K562 (cell line): ENCODE data around the gene TNFAIP3. TPM values are rescaled to one million over a fixed set of nuclear protein-coding genes. Genes with fewer than 3 reads are reported as not detected.

Experiments used
- ATAC-seq: fragments of 200-7000 bp; cut with Tn5 transposase; 3 replicates; pipeline ENCODE4 v1.9.1; 2020; ENCODE audit warnings: moderate library complexity
- BruUV-seq: library from RNA; stranded (reverse); fragments of 400-500 nt; replicated peaks from 2 replicates; lab custom pipeline; 2021; lab: Mats Ljungman, UMichigan
- CTCF ChIA-PET: fragments of 300-600 bp; formaldehyde crosslinking; extraction: SDS; loops from one replicate; lab custom pipeline; 2021; ENCODE audit warnings: low intra/inter-chr PET ratio; lab: Yijun Ruan, JAX
- POLR2A ChIA-PET: fragments of 300-600, 350-650 bp; sonication (Branson Sonifier 250); formaldehyde crosslinking; extraction: SDS; loops from one replicate; lab custom pipeline; 2021; ENCODE audit warnings: antibody characterized with exemption, inconsistent platforms; lab: Yijun Ruan, JAX
- DNase-seq, 4 experiments: peaks; one replicate each; pipeline versions ENCODE4 v3.0.0 to v3.0.0-alpha.2; 2011 to 2018; ENCODE audit warnings: low spot score in 3 of 4, mixed read lengths in 3 of 4; ENCODE audit errors: extremely low read depth in 1 of 4
- FAIRE-seq: peaks from 2 replicates; lab custom pipeline; 2011; peaks lifted over from hg19 to GRCh38; lab: Jason Lieb, UNC
- H2AFZ ChIP-seq: 2 replicates; pipeline ENCODE4 v1.6.0; 2011; ENCODE audit warnings: low read depth, low read length, control low read depth, inconsistent platforms
- H3K27ac ChIP-seq: fragments of 200-600 bp; 3 replicates; pipeline ENCODE4 v1.8.0; 2011; ENCODE audit warnings: low read depth, mild to moderate bottlenecking, control low read depth, inconsistent platforms, low read length, moderate library complexity, mixed read lengths; ENCODE audit errors: extremely low read depth
- H3K27me3 ChIP-seq, 2 experiments: fragments of 300-600 bp in 1 of 2; 2 replicates in 1 of 2; 3 replicates in 1 of 2; pipeline versions ENCODE4 v1.6.0 to v1.8.0; 2011; ENCODE audit warnings: inconsistent platforms in 2 of 2, low read length in 2 of 2, mild to moderate bottlenecking in 1 of 2, mixed read lengths in 1 of 2, moderate library complexity in 1 of 2; ENCODE audit not compliant: control insufficient read depth in 2 of 2, insufficient read depth in 2 of 2
- H3K36me3 ChIP-seq: fragments of 300-600 bp; 3 replicates; pipeline ENCODE4 v1.8.0; 2011; ENCODE audit warnings: mild to moderate bottlenecking, low read length, inconsistent platforms; ENCODE audit not compliant: control insufficient read depth, insufficient read depth
- H3K4me1 ChIP-seq, 2 experiments: fragments of 200-600 bp in 1 of 2; replicated peaks in 1 of 2; 2 replicates in 1 of 2; 3 replicates in 1 of 2; pipeline versions ENCODE4 v1.5.1 to v1.8.0; 2011; ENCODE audit warnings: inconsistent platforms in 2 of 2, low read length in 2 of 2, mild to moderate bottlenecking in 1 of 2, mixed read lengths in 1 of 2, moderate library complexity in 1 of 2; ENCODE audit not compliant: control insufficient read depth in 2 of 2, insufficient read depth in 2 of 2
- H3K4me2 ChIP-seq: 2 replicates; pipeline ENCODE4 v1.6.1; 2011; ENCODE audit warnings: low read length, control low read depth, inconsistent platforms, mixed read lengths; ENCODE audit not compliant: insufficient read depth
- H3K4me3 ChIP-seq: fragments of 200-600 bp; sonication (generic), shearing (Covaris generic); 2 replicates; pipeline ENCODE4 v1.5.1; 2016; ENCODE audit warnings: control low read depth, inconsistent platforms
- H3K79me2 ChIP-seq: fragments of 200-600 bp; 3 replicates; pipeline ENCODE4 v1.8.0; 2011; ENCODE audit warnings: low read length, inconsistent platforms; ENCODE audit not compliant: control insufficient read depth, insufficient read depth
- H3K9ac ChIP-seq, 2 experiments: 2 replicates each; pipeline versions ENCODE4 v1.6.0 to v1.6.1; 2011; ENCODE audit warnings: low read depth in 2 of 2, low read length in 2 of 2, control low read depth in 1 of 2, inconsistent platforms in 1 of 2, mild to moderate bottlenecking in 1 of 2, mixed read lengths in 1 of 2; ENCODE audit not compliant: insufficient read depth in 1 of 2
- H3K9me1 ChIP-seq: one replicate; pipeline ENCODE4 v1.6.0; 2011; ENCODE audit warnings: inconsistent platforms, mild to moderate bottlenecking, low read length, moderate library complexity; ENCODE audit not compliant: control insufficient read depth, insufficient read depth
- H3K9me3 ChIP-seq: replicated peaks from 2 replicates; pipeline ENCODE4 v1.5.1; 2011; ENCODE audit warnings: low read depth, low read length, inconsistent platforms; ENCODE audit not compliant: control insufficient read depth, insufficient read depth
- H4K20me1 ChIP-seq: replicated peaks from 2 replicates; pipeline ENCODE4 v1.6.1; 2011; ENCODE audit warnings: low read length, inconsistent platforms, mixed read lengths; ENCODE audit not compliant: control insufficient read depth, insufficient read depth
- ARID3A ChIP-seq: IDR thresholded peaks from 2 replicates; pipeline ENCODE4 v1.6.1; 2012; ENCODE audit warnings: low read depth, low read length, improper control_type of control experiment, borderline replicate concordance
- BACH1 ChIP-seq: fragments of 200-800 bp; sonication (Bioruptor generic); IDR thresholded peaks from 2 replicates; pipeline ENCODE4 v1.6.1; 2016; ENCODE audit warnings: missing genetic modification characterization, missing compliant biosample characterization
- CREB5 ChIP-seq: fragments of 250-450 bp; sonication (Bioruptor Pico); IDR thresholded peaks from 2 replicates; pipeline ENCODE4 v1.5.0; 2020; ENCODE audit warnings: mild to moderate bottlenecking
- GABPB1 ChIP-seq: sonication (generic); formaldehyde crosslinking; IDR thresholded peaks from 2 replicates; pipeline ENCODE4 v1.8.0; 2022; ENCODE audit warnings: mild to moderate bottlenecking, missing genetic modification reagents
- ILK ChIP-seq: fragments of 450-650 bp; IDR thresholded peaks from 2 replicates; pipeline ENCODE4 v1.6.1; 2016; ENCODE audit warnings: missing genetic modification characterization, low read depth, mild to moderate bottlenecking, missing compliant biosample characterization, moderate library complexity, borderline replicate concordance
- MYC ChIP-seq, 2 experiments: fragments of 250-450 bp in 1 of 2; sonication (Bioruptor Pico) in 1 of 2; IDR thresholded peaks; 2 replicates each; pipeline versions ENCODE4 v1.5.1 to v1.6.1; 2012 to 2021; ENCODE audit warnings: low read depth in 2 of 2, borderline replicate concordance in 1 of 2, improper control_type of control experiment in 1 of 2, low read length in 1 of 2, mild to moderate bottlenecking in 1 of 2, moderate library complexity in 1 of 2
- PKNOX1 ChIP-seq: fragments of 450-650 bp; IDR thresholded peaks from 2 replicates; pipeline ENCODE4 v1.6.1; 2016
- TEAD1 ChIP-seq, 2 experiments: fragments of 450-650 bp in 1 of 2; sonication (generic) in 1 of 2; formaldehyde crosslinking; IDR thresholded peaks; 2 replicates each; pipeline versions ENCODE4 v1.4.0 to v1.8.0; 2020 to 2022; ENCODE audit warnings: mild to moderate bottlenecking in 2 of 2, missing genetic modification reagents in 1 of 2
- TEAD2 ChIP-seq: fragments of 450-650 bp; IDR thresholded peaks from 2 replicates; pipeline ENCODE4 v1.6.1; 2016; ENCODE audit warnings: missing genetic modification characterization, control low read depth, missing compliant biosample characterization
- ZFX ChIP-seq: sonication (generic); formaldehyde crosslinking; IDR thresholded peaks from 2 replicates; pipeline ENCODE4 v1.8.0; 2022; ENCODE audit warnings: mild to moderate bottlenecking, missing genetic modification reagents, moderate library complexity
- ZNF3 ChIP-seq: fragments of 250-450 bp; sonication (Bioruptor Pico); IDR thresholded peaks from 2 replicates; pipeline ENCODE4 v1.5.0; 2021; ENCODE audit warnings: mild to moderate bottlenecking, moderate library complexity
- ZNF511 ChIP-seq: sonication (generic); formaldehyde crosslinking; IDR thresholded peaks from 2 replicates; pipeline ENCODE4 v1.8.0; 2022; ENCODE audit warnings: mild to moderate bottlenecking, missing genetic modification reagents
- WGBS: fragments of 100-300 bp; shearing (Covaris generic); methylation state at CpG from one replicate; pipeline ENCODE4 v1.1.6; 2016; ENCODE audit warnings: low coverage, mixed read lengths; ENCODE audit not compliant: insufficient coverage; ENCODE audit errors: missing lambda C conversion rate; 5-methylcytosine and 5-hydroxymethylcytosine counted together
- in situ Hi-C: fragments of 300-500 bp; cut with MboI; formaldehyde crosslinking; loops from 4 replicates; pipeline ENCODE4 v1.15.0; 2018; ENCODE audit warnings: inconsistent platforms, mixed read lengths
- intact Hi-C: fragments of 100-400 bp; cut with micrococcal nuclease; formaldehyde crosslinking; loops from 2 replicates; pipeline ENCODE4 v1.14.2; 2022
- polyA plus RNA-seq, 8 experiments: library from polyadenylated mRNA; depleted of rRNA in 4 of 8; stranded (reverse) in 5 of 8; unstranded in 3 of 8; fragments of >200 nt; fragmentation: Nextera tagmentation in 2 of 8; fragmentation: Illumina TruSeq in 1 of 8; extraction: Ambion mirVana in 2 of 8; extraction: Trizol in 1 of 8; gene quantifications; 2 replicates each; pipeline versions ENCODE4 v1.2.1 to v1.2.3, GENCODE V29; 2011 to 2014; ENCODE audit warnings: inconsistent platforms in 1 of 8, missing spikeins in 1 of 8
- total RNA-seq, 7 experiments: library from RNA; depleted of rRNA in 6 of 7; stranded (reverse); fragments of >200 nt in 6 of 7; fragmentation: Illumina TruSeq in 2 of 7; extraction: Trizol in 2 of 7; gene quantifications; 2 replicates each; pipeline versions ENCODE4 v1.2.1 to v1.2.3, GENCODE V29; 2011 to 2021; ENCODE audit warnings: low replicate concordance in 1 of 7

The TNFAIP3 gene
- total and polyA plus RNA-seq, 9 of the 15 experiments (the other 6 are each of a cell fraction or from before 2014, with no cell fraction given), result 0.79 to 17.0 (median 6.4) TPM

GRCh38 chr6:137862419-137863090, 4.5 kb upstream of the TNFAIP3 start:
- WGBS, result 0% methylated on average over 5 of the region's 5 CpGs
- ATAC-seq, result no peak
- TF ChIP-seq ZNF3 (CRISPR knock-in tag), result 0 out of 2 replicates have a peak, but pooled peaks have one; percentile 35
- no peak for TF ChIP-seq MYC (IDR thresholded peaks at IDR 0.05; ENCODE audit: low read depth, low read length)
- 0 out of 2 replicates have a peak, but pooled peaks have one; percentile 6 for TF ChIP-seq MYC (CRISPR knock-in tag; IDR thresholded peaks at IDR 0.05; ENCODE audit: borderline replicate concordance, low read depth)
- no peak for TF ChIP-seq CREB5 (CRISPR knock-in tag)
- TF ChIP-seq GABPB1 (CRISPR knock-in tag), result peak; percentile 71; the same call in 1 of the 2 replicates
- TF ChIP-seq ARID3A, result peak; percentile 6; the same call in 1 of the 2 replicates
- TF ChIP-seq TEAD2, result 0 out of 2 replicates have a peak, but pooled peaks have one; percentile 5
- TF ChIP-seq TEAD1 (CRISPR knock-in tag; IDR thresholded peaks at IDR 0.05), result peak in 1 of 2 experiments; percentile 66; a peak in 1 of 4 replicates
- no peak for TF ChIP-seq ZNF511 (CRISPR knock-in tag)
- 0 out of 2 replicates have a peak, but pooled peaks have one; percentile 6 for TF ChIP-seq ILK
- TF ChIP-seq BACH1 (tag), result peak; percentile 49; the same call in 1 of the 2 replicates
- peak; percentile 32; the same call in 1 of the 2 replicates for TF ChIP-seq ZFX (CRISPR knock-in tag)
- no peak for TF ChIP-seq PKNOX1

More at GRCh38 chr6:137862419-137863090, 4.5 kb upstream of the TNFAIP3 start:
- Histone ChIP-seq H3K27ac (peak overlapping the region; percentile 96), H3K9me3 (0 out of 2 replicates have a peak, but pooled peaks cover 1% of the 10 kb centered on the region), H3K9me1 (no peaks in the 10 kb centered on the region), H3K79me2 (peaks cover 11% of the 10 kb centered on the region), H3K4me1 (peaks cover 28 to 70% of the 10 kb centered on the region in 2 experiments), H3K36me3 (peaks cover 3% of the 10 kb centered on the region; the same call in 1 of the 3 replicates), H2AFZ (peak overlapping the region; percentile 80), H3K4me3 (peak overlapping the region; percentile 23), H3K27me3 (no peaks in the 10 kb centered on the region), H3K4me2 (peak overlapping the region; percentile 81), H3K9ac (peak overlapping the region in 1 of 2 experiments; percentile 87; a peak in 2 of 4 replicates), H4K20me1 (no peaks in the 10 kb centered on the region)
- FAIRE-seq (no peak), DNase-seq (peak in 1 of 4 experiments; percentile 50)
- CTCF ChIA-PET, result no interaction called here
- BruUV-seq, result TSS peak; percentile 70
- in situ Hi-C loops, result no loop called here
- POLR2A ChIA-PET, result interaction anchor here (0.6 to 2.5 kb wide), 16 partner anchors 11 to 155 kb away, joined by 3 to 16 read pairs (median 5); no protein-coding TSS in a partner anchor
- intact Hi-C loops, result loop anchor here (2.0 to 5.0 kb wide), 2 partner anchors 35 to 48 kb away; no protein-coding TSS in a partner anchor
